Measurements from ENCODE around the gene HIPK3. TPM values are rescaled to one million over a fixed set of nuclear protein-coding genes. Genes with fewer than 3 reads are reported as not detected.

Gene HIPK3
- polyA plus RNA-seq, 1 donor (not counting 4 experiments of a cell fraction or from before 2014, with no cell fraction given) = 37.3 TPM

DNA sequence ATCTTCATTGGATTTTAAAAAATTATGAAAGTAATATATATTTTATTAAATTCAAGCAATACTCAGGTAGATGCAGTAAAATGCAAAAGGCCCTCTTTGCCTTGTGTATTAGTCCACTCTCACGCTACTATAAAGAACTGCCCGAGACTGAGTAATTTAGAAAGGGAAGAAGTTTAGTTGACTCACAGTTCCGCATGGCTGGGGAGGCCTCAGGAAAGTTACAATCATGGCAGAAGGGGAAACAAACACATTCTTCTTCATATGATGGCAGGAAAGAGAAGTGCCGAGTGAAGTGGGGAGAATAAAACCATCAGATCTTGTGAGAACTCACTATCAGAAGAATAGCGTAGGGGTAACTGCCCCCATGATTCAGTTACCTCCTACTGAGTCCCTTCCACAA lies 130.8 kb downstream of the HIPK3 start:
- Histone ChIP-seq H3K27ac (ENCODE audit: control insufficient read depth, insufficient read depth, low read length) (no peak overlapping the region), H2AFZ (ENCODE audit: control insufficient read depth, low read length) (no peak overlapping the region), H3K9me1 (ENCODE audit: control insufficient read depth, extremely low read depth, insufficient read depth, low read length) (no peaks in the 10 kb centered on the region), H3K9me3 (ENCODE audit: control insufficient read depth, low read depth, low read length) (no peaks in the 10 kb centered on the region), H3K36me3 (ENCODE audit: control insufficient read depth in 2 of 2, extremely low read depth in 1 of 2, insufficient read depth in 2 of 2, low read length in 2 of 2) (no peaks in the 10 kb centered on the region), H3K79me2 (ENCODE audit: control insufficient read depth, insufficient read depth, low read length) (peaks cover 1% of the 10 kb centered on the region), H3K4me2 (ENCODE audit: control insufficient read depth, extremely low read depth, insufficient read depth, low read depth, low read length) (no peak overlapping the region), H3K4me3 (ENCODE audit: control insufficient read depth in 2 of 3, extremely low read depth in 1 of 3, insufficient read depth in 2 of 3, low read depth in 1 of 3, low read length in 3 of 3) (no peak overlapping the region), H3K27me3 (ENCODE audit: control insufficient read depth, extremely low read depth, insufficient read depth, low read length) (no peaks in the 10 kb centered on the region), H3K4me1 (ENCODE audit: control insufficient read depth, extremely low read depth, insufficient read depth, low read length) (no peaks in the 10 kb centered on the region), H3K9ac (ENCODE audit: control insufficient read depth, extremely low read depth, insufficient read depth, low read length) (no peak overlapping the region), H4K20me1 (ENCODE audit: control insufficient read depth, extremely low read depth, insufficient read depth, low read length) (no peaks in the 10 kb centered on the region)
- DNase-seq (ENCODE audit: low read depth, low spot score) (no peak), FAIRE-seq (no peak)
- no peak for TF ChIP-seq EZH2 (IDR thresholded peaks at IDR 0.05; ENCODE audit: low read length)
- TF ChIP-seq, protein P1, sequence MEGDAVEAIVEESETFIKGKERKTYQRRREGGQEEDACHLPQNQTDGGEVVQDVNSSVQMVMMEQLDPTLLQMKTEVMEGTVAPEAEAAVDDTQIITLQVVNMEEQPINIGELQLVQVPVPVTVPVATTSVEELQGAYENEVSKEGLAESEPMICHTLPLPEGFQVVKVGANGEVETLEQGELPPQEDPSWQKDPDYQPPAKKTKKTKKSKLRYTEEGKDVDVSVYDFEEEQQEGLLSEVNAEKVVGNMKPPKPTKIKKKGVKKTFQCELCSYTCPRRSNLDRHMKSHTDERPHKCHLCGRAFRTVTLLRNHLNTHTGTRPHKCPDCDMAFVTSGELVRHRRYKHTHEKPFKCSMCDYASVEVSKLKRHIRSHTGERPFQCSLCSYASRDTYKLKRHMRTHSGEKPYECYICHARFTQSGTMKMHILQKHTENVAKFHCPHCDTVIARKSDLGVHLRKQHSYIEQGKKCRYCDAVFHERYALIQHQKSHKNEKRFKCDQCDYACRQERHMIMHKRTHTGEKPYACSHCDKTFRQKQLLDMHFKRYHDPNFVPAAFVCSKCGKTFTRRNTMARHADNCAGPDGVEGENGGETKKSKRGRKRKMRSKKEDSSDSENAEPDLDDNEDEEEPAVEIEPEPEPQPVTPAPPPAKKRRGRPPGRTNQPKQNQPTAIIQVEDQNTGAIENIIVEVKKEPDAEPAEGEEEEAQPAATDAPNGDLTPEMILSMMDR (optimal IDR thresholded peaks at IDR 0.05 in 1 of 3, IDR thresholded peaks at IDR 0.05 in 1 of 3, conservative IDR thresholded peaks at IDR 0.05 in 1 of 3; ENCODE audit: extremely low read depth in 1 of 3, insufficient read depth in 2 of 3, low read length in 3 of 3) = no peak
- dilution Hi-C loops (cut with MboI; ENCODE audit: extremely low pct_ligation_motif_present, low sequenced_read_pairs) = no loop called here

DNA sequence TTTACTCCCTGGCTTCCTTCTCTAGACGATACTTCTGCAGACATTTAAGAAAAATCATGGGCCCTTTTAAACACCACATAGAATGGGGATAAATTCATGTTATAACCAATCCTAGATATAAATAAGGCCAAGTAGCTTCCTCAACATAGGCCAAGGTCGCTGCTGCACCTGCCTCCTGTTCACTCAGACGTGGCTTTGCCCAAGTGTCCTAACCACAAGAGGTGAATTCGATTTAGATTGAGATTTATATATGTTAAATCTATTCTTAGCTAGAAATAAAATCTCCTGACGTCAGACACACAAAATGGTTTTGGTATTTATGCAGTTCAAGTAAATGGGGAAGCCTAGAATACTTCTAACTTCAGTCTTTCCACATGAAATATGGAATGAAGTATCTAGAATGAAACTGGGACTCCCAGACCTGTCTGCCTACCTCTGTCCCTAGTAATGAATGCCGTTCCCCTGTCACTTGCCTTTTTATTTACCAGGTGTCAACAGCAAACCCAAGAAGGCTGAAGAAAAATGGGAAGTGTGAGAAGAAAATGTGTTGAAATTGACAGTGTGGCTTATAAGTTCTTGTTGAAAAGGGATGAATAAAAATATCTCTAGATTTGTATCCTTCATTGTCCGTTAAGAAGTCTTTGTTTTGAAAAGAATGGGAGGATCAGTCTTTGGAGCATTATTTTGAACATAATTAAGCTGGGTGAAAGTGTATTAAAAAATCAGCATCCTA lies 131.8 kb downstream of the HIPK3 start:
- FAIRE-seq (no peak), DNase-seq (ENCODE audit: low read depth, low spot score) (no peak)
- Histone ChIP-seq H4K20me1 (ENCODE audit: control insufficient read depth, extremely low read depth, insufficient read depth, low read length) (no peaks in the 10 kb centered on the region), H3K79me2 (ENCODE audit: control insufficient read depth, insufficient read depth, low read length) (peaks cover 1% of the 10 kb centered on the region), H2AFZ (ENCODE audit: control insufficient read depth, low read length) (no peak overlapping the region), H3K9me3 (ENCODE audit: control insufficient read depth, low read depth, low read length) (no peaks in the 10 kb centered on the region), H3K9me1 (ENCODE audit: control insufficient read depth, extremely low read depth, insufficient read depth, low read length) (no peaks in the 10 kb centered on the region), H3K4me3 (ENCODE audit: control insufficient read depth in 2 of 3, extremely low read depth in 1 of 3, insufficient read depth in 2 of 3, low read depth in 1 of 3, low read length in 3 of 3) (no peak overlapping the region), H3K9ac (ENCODE audit: control insufficient read depth, extremely low read depth, insufficient read depth, low read length) (no peak overlapping the region), H3K27me3 (ENCODE audit: control insufficient read depth, extremely low read depth, insufficient read depth, low read length) (no peaks in the 10 kb centered on the region), H3K4me1 (ENCODE audit: control insufficient read depth, extremely low read depth, insufficient read depth, low read length) (no peaks in the 10 kb centered on the region), H3K36me3 (ENCODE audit: control insufficient read depth in 2 of 2, extremely low read depth in 1 of 2, insufficient read depth in 2 of 2, low read length in 2 of 2) (no peaks in the 10 kb centered on the region), H3K27ac (ENCODE audit: control insufficient read depth, insufficient read depth, low read length) (no peak overlapping the region), H3K4me2 (ENCODE audit: control insufficient read depth, extremely low read depth, insufficient read depth, low read depth, low read length) (no peak overlapping the region)
- dilution Hi-C loops (cut with MboI; ENCODE audit: extremely low pct_ligation_motif_present, low sequenced_read_pairs) = no loop called here
- TF ChIP-seq, protein P1 (optimal IDR thresholded peaks at IDR 0.05 in 1 of 3, IDR thresholded peaks at IDR 0.05 in 1 of 3, conservative IDR thresholded peaks at IDR 0.05 in 1 of 3; ENCODE audit: extremely low read depth in 1 of 3, insufficient read depth in 2 of 3, low read length in 3 of 3) = no peak
- TF ChIP-seq EZH2 (IDR thresholded peaks at IDR 0.05; ENCODE audit: low read length) = no peak

All from keratinocyte (primary cell).